ENCODE measurements around the gene TMEM244.
"Not testable (repeated sequence)": the region's sequence is repeated elsewhere in the genome, so short reads cannot be mapped to it uniquely, and the experiment has no call there.

Gene TMEM244

DNA sequence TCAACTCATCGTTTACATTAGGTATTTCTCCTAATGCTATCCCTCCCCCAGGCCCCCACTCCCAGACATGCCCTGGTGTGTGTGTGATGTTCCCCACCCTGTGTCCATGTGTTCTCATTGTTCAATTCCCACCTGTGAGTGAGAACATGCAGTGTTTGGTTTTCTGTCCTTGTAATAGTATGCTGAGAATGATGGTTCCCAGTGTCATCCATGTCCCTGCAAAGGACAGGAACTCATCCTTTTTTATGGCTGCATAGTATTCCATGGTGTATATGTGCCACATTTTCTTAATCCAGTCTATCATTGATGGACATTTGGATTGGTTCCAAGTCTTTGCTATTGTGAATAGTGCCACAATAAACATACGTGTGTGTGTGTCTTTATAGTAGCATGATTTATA is 54.0 kb downstream of the TMEM244 start:
- not testable (repeated sequence) for DNase-seq (ENCODE audit: low spot score)

DNA sequence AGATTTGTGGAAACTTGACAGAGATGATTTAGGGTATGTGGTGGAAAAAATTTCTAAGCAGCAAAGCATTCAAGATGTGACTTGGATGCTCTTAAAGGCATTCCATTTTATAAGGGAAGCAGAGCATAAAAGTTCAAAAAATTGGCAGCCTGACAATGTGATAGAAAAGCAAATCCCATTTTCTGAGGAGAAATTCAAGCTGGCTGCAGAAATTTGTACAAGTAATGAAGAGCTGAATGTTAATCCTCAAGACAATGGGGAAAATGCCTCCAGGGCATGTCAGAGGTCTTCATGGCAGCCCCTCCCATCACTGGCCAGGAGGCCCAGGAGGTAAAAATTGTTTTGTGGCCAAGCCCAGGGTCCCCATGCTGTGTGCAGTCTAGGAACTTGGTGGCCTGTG is 58.2 kb downstream of the TMEM244 start:
- DNase-seq (ENCODE audit: low spot score) = not testable (repeated sequence)

DNA sequence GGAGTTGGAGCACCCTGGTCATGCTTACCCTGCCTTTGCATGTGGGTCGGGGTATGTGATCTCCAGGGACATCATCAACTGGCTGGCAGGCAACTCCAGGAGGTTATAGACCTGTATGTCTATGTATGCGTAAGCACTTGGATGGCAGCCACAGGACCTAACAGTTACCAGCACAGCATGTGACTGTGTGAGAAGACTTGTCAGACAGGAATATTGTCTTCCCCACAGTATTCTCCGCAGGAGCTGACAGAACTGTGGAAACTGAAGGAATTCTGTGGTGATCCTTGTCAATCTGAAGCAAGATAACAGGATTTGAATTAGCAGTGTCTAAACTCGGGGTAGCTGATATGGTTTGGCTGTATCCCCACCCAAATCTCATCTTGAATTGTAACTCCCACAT is 59.2 kb downstream of the TMEM244 start:
- DNase-seq (ENCODE audit: low spot score) = no peak

DNA sequence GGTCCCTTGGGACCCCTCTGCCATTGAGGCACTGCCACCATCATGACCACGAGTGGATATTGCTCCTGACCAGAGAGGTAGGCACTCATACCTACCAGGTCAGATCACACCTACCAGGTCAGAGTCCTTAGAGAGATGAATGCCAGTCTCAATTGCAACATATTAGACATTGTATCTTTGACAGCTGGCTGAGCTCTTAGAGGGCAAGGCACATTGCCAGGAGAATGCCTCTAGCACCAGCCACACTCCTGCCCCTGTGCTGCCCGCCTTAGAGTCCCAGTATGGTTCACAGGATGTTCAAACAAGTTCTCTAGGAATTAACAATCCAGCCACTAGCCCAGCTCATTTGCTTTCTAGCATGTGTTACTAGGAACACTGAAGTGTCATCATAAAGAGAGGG is 65.9 kb downstream of the TMEM244 start:
- DNase-seq (ENCODE audit: low spot score) = no peak

DNA sequence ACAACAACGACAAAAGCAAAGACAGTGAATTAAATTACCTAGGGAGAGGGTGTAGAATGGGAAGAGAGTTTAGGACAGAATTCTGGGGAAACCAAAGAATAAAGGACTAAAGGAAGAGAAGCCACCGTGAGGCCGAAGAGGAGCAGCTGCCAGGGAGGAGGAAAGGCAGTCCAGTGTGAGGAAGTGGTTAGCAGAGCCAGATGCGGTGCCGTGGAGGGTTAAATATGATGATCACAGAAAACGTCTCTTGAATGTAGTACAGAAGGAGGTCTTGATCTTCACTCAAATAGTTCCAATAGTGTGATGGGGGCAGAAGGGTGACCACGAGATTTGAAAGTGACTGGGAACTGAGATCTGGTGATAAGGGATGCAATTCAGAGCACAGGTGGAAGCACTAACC is 67.7 kb downstream of the TMEM244 start:
- no peak for DNase-seq (ENCODE audit: low spot score)

DNA sequence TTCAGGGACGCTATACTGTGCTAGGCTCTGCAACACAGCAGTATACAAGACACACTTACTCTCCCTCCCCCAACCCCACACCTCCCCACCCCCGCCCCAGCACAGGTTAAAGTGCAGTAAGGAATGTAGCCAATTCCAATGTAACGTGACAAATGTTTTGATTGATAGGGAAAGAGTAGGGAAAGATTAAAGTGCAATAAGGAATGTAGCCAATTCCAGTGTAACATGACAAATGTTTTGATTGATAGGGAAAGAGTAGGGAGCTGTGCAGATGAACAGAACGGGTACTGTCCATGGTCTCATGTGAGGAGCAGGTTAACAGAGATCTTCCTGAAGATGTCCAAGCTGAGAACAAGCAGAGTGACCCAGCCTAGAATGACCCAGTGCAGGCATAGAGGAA is 69.1 kb downstream of the TMEM244 start:
- no peak for DNase-seq (ENCODE audit: low spot score)

DNA sequence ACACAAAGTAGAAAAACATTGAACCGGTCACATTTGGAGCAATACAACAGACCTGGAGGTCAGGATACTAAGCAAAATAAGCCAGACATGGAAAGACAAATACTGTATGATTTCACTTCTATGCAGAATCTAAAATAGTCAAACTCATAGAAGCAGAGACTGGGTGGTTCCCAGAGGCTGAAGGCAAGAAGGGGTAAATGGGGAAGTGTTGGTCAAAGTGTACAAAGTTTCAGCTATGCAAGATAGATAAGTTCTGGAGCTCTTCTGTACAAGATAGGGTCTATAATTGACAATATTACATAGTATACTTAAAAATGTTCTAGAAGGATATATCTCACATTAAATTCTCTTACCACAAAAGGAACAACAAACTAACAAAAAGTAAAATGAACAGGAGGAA is 70.3 kb downstream of the TMEM244 start:
- no peak for DNase-seq (ENCODE audit: low spot score)

DNA sequence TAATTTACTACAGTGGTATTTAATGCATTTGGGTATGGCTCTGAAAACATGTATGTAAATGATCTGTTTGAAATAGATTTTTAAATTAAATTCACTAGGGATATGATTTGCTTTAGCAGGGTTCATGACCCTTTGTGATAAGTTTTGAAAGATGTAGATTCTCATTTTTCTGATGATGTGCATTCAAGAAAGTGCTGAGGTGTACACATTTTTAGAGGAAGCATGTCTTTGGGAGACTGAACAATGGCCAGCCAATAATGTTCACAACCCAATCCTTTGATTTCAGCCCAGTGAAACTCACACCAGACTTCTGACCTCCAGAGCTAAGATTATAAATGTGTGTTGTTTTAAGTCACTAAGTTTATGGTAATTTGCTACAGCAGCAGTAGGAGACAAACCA is 71.1 kb downstream of the TMEM244 start:
- no peak for DNase-seq (ENCODE audit: low spot score)

DNA sequence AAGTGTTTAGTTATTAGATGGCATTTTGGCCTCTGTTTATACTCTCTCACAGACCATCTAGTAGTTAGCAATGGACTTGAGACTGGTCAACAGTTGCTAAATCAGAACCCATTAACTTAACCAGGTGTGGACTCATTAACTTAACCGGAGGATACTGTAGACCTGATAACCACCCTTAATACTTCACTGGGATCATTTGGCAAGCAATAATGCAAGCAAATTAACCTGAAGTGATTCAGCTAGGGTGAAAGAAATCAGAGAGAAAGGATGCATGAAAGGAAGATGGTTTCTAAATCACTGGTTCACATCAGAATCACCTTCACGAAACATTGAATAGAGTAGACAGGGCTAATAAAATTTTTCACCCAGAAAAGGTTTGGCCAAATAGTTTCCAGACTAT is 73.3 kb downstream of the TMEM244 start:
- DNase-seq (ENCODE audit: low spot score) = no peak

DNA sequence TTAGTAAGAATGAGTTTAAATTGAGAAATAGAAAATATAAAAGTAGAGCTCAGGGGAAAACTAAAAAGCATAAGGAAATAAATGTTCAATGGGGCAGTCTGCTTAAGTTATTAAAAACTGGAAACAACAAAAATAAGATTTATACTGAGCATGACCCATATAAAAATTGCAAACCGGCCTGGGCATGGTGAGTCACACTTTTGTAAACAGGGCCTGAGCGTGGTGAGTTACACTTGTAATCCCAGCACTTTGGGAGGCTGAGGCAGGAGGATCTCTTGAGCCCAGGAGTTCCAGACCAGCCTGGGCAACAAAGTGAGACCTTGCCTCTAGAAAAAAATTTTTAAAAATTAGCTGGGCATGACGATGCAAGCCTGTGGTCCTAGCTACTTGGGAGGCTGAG is 74.6 kb downstream of the TMEM244 start:
- DNase-seq (ENCODE audit: low spot score) = no peak

DNA sequence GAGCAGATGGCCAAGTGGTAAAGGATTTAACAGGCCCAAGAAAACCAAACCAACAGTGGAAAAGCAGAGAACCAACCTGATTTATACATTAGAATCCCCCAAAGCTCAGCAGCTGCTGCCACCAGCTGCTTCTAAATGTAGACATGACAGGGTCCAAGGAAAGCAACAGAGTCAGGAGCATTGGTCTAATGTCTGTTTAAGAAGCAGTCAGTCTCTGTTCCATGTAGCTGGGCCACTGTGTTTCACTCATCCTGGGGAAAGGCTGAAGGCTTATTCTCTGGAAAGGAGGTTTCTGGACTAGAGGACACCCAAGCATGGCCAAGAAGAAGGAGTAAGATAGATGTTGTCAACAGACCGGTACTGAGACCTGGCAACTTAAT is 75.4 kb downstream of the TMEM244 start:
- DNase-seq (ENCODE audit: low spot score) = no peak

DNA sequence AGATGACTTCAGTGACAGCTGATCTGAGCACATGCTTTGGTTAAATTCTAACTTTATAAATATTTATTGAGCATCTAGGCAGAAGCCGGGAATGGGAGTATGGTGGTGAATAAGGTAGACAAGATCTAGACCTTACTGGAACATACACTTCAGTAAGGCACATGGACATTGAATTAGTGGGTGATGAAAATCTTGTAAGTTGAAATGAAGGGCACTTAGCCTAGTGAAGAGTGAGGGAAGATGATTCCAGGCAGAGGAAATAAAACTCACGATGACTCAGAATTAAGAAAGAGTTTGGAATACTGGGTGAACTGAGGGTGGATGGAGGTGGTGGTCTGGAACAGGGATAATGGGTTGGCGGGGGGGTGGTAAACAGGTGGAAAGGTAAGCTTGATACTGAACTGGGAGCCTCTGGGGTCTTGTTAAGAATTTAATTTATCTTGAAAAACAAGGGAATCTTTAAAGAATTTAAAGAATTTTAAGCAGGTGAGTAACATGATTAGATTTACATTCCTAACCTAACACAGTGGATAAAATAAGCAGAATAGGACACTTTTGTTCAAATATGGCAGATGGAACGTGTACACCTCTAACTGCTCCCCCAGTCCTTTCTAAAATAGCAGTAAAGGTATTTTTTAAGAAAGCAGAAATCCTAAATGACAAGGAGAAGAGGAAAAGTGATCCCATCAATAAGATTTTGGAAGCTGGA is 75.9 kb downstream of the TMEM244 start:
- no peak for DNase-seq (ENCODE audit: low spot score)

All from NAMALWA (cell line).